ENCODE results near the gene MTTP. TPM values are rescaled to one million over a fixed set of nuclear protein-coding genes. Genes with fewer than 3 reads are reported as not detected.

MTTP gene
- total and polyA plus RNA-seq, 2 experiments from 2014 or later = 0.08 to 0.14 TPM

- Histone ChIP-seq H3K27ac (ENCODE audit: low read depth) (no peak overlapping the region), H2AFZ (no peak overlapping the region), H3K79me2 (replicated peaks; ENCODE audit: insufficient read depth) (no peaks in the 10 kb centered on the region), H4K20me1 (replicated peaks; ENCODE audit: insufficient read depth) (no peaks in the 10 kb centered on the region), H3K27me3 (ENCODE audit: insufficient read depth) (no peaks in the 10 kb centered on the region), H3K4me3 (no peak overlapping the region), H3K9me2 (ENCODE audit: insufficient read depth) (no peaks in the 10 kb centered on the region), H3K4me1 (ENCODE audit: insufficient read depth) (no peaks in the 10 kb centered on the region), H3F3A (replicated peaks; ENCODE audit: low read depth) (no peaks in the 10 kb centered on the region), H3K4me2 (no peak overlapping the region), H3K36me3 (ENCODE audit: insufficient read depth) (no peaks in the 10 kb centered on the region)
- no peak for ATAC-seq
- TF ChIP-seq EZH2phosphoT487 (IDR thresholded peaks at IDR 0.05; ENCODE audit: unreplicated experiment) (no peak), REST (IDR thresholded peaks at IDR 0.05; ENCODE audit: unreplicated experiment) (no peak), ETS1 (IDR thresholded peaks at IDR 0.05) (no peak), CTCF (conservative IDR thresholded peaks at IDR 0.05; ENCODE audit: low read depth in 2 of 2) (no peak), NANOG (IDR thresholded peaks at IDR 0.05; ENCODE audit: borderline replicate concordance) (no peak), ZNF114 (CRISPR knock-in tag; IDR thresholded peaks at IDR 0.05) (no peak), CREB1 (CRISPR knock-in tag; IDR thresholded peaks at IDR 0.05; ENCODE audit: low read depth) (no peak), STAT1 (IDR thresholded peaks at IDR 0.05; ENCODE audit: unreplicated experiment) (no peak), JUNB (IDR thresholded peaks at IDR 0.05; ENCODE audit: unreplicated experiment) (no peak), ZNF331 (CRISPR knock-in tag; IDR thresholded peaks at IDR 0.05; ENCODE audit: low read depth) (no peak), POLR2AphosphoS5 (IDR thresholded peaks at IDR 0.05; ENCODE audit: low read depth) (no peak), EZH2 (IDR thresholded peaks at IDR 0.05; ENCODE audit: low read depth, unreplicated experiment) (no peak)
- TF ChIP-seq, protein P1, sequence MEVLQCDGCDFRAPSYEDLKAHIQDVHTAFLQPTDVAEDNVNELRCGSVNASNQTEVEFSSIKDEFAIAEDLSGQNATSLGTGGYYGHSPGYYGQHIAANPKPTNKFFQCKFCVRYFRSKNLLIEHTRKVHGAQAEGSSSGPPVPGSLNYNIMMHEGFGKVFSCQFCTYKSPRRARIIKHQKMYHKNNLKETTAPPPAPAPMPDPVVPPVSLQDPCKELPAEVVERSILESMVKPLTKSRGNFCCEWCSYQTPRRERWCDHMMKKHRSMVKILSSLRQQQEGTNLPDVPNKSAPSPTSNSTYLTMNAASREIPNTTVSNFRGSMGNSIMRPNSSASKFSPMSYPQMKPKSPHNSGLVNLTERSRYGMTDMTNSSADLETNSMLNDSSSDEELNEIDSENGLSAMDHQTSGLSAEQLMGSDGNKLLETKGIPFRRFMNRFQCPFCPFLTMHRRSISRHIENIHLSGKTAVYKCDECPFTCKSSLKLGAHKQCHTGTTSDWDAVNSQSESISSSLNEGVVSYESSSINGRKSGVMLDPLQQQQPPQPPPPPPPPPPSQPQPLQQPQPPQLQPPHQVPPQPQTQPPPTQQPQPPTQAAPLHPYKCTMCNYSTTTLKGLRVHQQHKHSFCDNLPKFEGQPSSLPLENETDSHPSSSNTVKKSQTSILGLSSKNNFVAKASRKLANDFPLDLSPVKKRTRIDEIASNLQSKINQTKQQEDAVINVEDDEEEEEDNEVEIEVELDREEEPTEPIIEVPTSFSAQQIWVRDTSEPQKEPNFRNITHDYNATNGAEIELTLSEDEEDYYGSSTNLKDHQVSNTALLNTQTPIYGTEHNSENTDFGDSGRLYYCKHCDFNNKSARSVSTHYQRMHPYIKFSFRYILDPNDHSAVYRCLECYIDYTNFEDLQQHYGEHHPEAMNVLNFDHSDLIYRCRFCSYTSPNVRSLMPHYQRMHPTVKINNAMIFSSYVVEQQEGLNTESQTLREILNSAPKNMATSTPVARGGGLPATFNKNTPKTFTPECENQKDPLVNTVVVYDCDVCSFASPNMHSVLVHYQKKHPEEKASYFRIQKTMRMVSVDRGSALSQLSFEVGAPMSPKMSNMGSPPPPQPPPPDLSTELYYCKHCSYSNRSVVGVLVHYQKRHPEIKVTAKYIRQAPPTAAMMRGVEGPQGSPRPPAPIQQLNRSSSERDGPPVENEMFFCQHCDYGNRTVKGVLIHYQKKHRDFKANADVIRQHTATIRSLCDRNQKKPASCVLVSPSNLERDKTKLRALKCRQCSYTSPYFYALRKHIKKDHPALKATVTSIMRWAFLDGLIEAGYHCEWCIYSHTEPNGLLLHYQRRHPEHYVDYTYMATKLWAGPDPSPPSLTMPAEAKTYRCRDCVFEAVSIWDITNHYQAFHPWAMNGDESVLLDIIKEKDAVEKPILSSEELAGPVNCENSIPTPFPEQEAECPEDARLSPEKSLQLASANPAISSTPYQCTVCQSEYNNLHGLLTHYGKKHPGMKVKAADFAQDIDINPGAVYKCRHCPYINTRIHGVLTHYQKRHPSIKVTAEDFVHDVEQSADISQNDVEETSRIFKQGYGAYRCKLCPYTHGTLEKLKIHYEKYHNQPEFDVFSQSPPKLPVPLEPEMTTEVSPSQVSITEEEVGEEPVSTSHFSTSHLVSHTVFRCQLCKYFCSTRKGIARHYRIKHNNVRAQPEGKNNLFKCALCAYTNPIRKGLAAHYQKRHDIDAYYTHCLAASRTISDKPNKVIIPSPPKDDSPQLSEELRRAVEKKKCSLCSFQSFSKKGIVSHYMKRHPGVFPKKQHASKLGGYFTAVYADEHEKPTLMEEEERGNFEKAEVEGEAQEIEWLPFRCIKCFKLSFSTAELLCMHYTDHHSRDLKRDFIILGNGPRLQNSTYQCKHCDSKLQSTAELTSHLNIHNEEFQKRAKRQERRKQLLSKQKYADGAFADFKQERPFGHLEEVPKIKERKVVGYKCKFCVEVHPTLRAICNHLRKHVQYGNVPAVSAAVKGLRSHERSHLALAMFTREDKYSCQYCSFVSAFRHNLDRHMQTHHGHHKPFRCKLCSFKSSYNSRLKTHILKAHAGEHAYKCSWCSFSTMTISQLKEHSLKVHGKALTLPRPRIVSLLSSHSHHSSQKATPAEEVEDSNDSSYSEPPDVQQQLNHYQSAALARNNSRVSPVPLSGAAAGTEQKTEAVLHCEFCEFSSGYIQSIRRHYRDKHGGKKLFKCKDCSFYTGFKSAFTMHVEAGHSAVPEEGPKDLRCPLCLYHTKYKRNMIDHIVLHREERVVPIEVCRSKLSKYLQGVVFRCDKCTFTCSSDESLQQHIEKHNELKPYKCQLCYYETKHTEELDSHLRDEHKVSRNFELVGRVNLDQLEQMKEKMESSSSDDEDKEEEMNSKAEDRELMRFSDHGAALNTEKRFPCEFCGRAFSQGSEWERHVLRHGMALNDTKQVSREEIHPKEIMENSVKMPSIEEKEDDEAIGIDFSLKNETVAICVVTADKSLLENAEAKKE (CRISPR knock-in tag; IDR thresholded peaks at IDR 0.05) = no peak
- Mint-ChIP-seq H3K27me3 (ENCODE audit: insufficient read depth, low read depth, poor library complexity) (no peaks in the 10 kb centered on the region), H3K9me3 (no peaks in the 10 kb centered on the region), H3K36me3 (ENCODE audit: low read depth) (no peaks in the 10 kb centered on the region), H3K4me1 (peaks cover 4% of the 10 kb centered on the region; the same call in 1 of the 3 replicates), H3K27ac (no peak overlapping the region), H3K4me3 (no peak overlapping the region)
- DNase-seq (ENCODE audit: low spot score) = no peak
Observed at GRCh38 chr4:99661907-99662306, 87.3 kb downstream of the MTTP start.
